Caco-2 (cell line): ENCODE measurements around the gene GTF3C4. TPM values are rescaled to one million over a fixed set of nuclear protein-coding genes. Genes with fewer than 3 reads are reported as not detected.

ENCODE experiments used
- BruUV-seq: library from RNA; stranded (reverse); fragments of 400-500 nt; replicated peaks from 2 replicates; lab custom pipeline; 2021; lab: Mats Ljungman, UMichigan
- CTCF ChIA-PET: fragments of 300-600 bp; sonication (Branson Sonifier 250); formaldehyde crosslinking; loops from one replicate; lab custom pipeline; 2022; ENCODE audit warnings: antibody characterized with exemption; lab: Charles Lee
- POLR2A ChIA-PET: fragments of 300-600 bp; sonication (Branson Sonifier 250); formaldehyde crosslinking; loops from one replicate; lab custom pipeline; 2022; ENCODE audit warnings: antibody characterized with exemption; lab: Charles Lee
- DNase-seq, 2 experiments: peaks; one replicate each; pipeline versions ENCODE4 v3.0.0 to v3.0.0-alpha.2; 2020 to 2022
- H3K27me3 ChIP-seq: replicated peaks from 2 replicates; pipeline ENCODE4 v1.6.0; 2011; ENCODE audit warnings: low read length; ENCODE audit not compliant: control insufficient read depth, insufficient read depth
- H3K36me3 ChIP-seq: 2 replicates; pipeline ENCODE4 v1.5.1; 2011; ENCODE audit warnings: low read length; ENCODE audit not compliant: control insufficient read depth, insufficient read depth
- H3K4me1 ChIP-seq: fragments of 250-450 bp; sonication (Bioruptor Pico); 2 replicates; pipeline ENCODE4 v1.5.1; 2020; ENCODE audit warnings: mild to moderate bottlenecking
- H3K4me3 ChIP-seq: 2 replicates; pipeline ENCODE4 v1.5.1; 2011; ENCODE audit warnings: low read depth, mild to moderate bottlenecking, control low read depth, low read length
- H3K9me3 ChIP-seq: fragments of 250-450 bp; sonication (Bioruptor Pico); 2 replicates; pipeline ENCODE4 v1.5.1; 2020; ENCODE audit warnings: mild to moderate bottlenecking, moderate library complexity
- H3K27ac Mint-ChIP-seq: one replicate; pipeline ENCODE4 v1.8.0; 2022; ENCODE audit warnings: mixed read lengths; ENCODE audit not compliant: unreplicated experiment
- H3K27me3 Mint-ChIP-seq: one replicate; pipeline ENCODE4 v1.8.0; 2022; ENCODE audit warnings: mixed read lengths; ENCODE audit not compliant: insufficient read depth, unreplicated experiment
- H3K36me3 Mint-ChIP-seq: one replicate; pipeline ENCODE4 v1.8.0; 2022; ENCODE audit warnings: mild to moderate bottlenecking, mixed read lengths; ENCODE audit not compliant: insufficient read depth, unreplicated experiment
- H3K4me1 Mint-ChIP-seq: one replicate; pipeline ENCODE4 v1.8.0; 2022; ENCODE audit warnings: low read depth, mixed read lengths; ENCODE audit not compliant: unreplicated experiment
- H3K4me3 Mint-ChIP-seq: one replicate; pipeline ENCODE4 v1.8.0; 2022; ENCODE audit warnings: mild to moderate bottlenecking, moderate library complexity, mixed read lengths; ENCODE audit not compliant: unreplicated experiment
- H3K9me3 Mint-ChIP-seq: one replicate; pipeline ENCODE4 v1.8.0; 2022; ENCODE audit warnings: mixed read lengths; ENCODE audit not compliant: unreplicated experiment
- CTCF ChIP-seq, 2 experiments: fragments of 200-600 bp in 1 of 2; IDR thresholded peaks; 1 replicate in 1 of 2; 2 replicates in 1 of 2; pipeline versions ENCODE4 v1.5.1 to v1.8.0; 2011 to 2022; ENCODE audit warnings: antibody characterized with exemption in 1 of 2, control low read depth in 1 of 2, inconsistent platforms in 1 of 2, low read depth in 1 of 2, low read length in 1 of 2, mild to moderate bottlenecking in 1 of 2, moderate library complexity in 1 of 2; ENCODE audit not compliant: insufficient read depth in 1 of 2, severe bottlenecking in 1 of 2, unreplicated experiment in 1 of 2
- intact Hi-C: fragments of 100-400 bp; cut with micrococcal nuclease; formaldehyde crosslinking; loops from one replicate; pipeline ENCODE4 v1.10.0; 2022; ENCODE audit not compliant: unreplicated experiment
- total RNA-seq: library from RNA; stranded (reverse); gene quantifications from 2 replicates; pipeline ENCODE4 v1.2.3, GENCODE V29; 2022

Gene GTF3C4
- total RNA-seq, 1 experiment from 2014 or later, result 23.6 TPM

- no peaks in the 10 kb centered on the region for H3K4me1 Mint-ChIP-seq
These were observed 23.5 kb upstream of the GTF3C4 start for GRCh38 chr9:132646726-132647125.

GRCh38 chr9:132647355-132647754, 22.9 kb upstream of the GTF3C4 start:
- Mint-ChIP-seq H3K36me3 (peaks cover 78% of the 10 kb centered on the region), H3K4me1 (no peaks in the 10 kb centered on the region), H3K9me3 (no peaks in the 10 kb centered on the region), H3K27ac (no peak overlapping the region), H3K4me3 (no peak overlapping the region), H3K27me3 (no peaks in the 10 kb centered on the region)
- Histone ChIP-seq H3K4me3 (no peak overlapping the region), H3K9me3 (no peaks in the 10 kb centered on the region), H3K27me3 (no peaks in the 10 kb centered on the region), H3K36me3 (peaks cover 6% of the 10 kb centered on the region), H3K4me1 (no peaks in the 10 kb centered on the region)
- POLR2A ChIA-PET, result no interaction called here
- intact Hi-C loops, result no loop called here
- CTCF ChIA-PET, result no interaction called here
- no peak for DNase-seq
- no TSS peak for BruUV-seq
- no peak for TF ChIP-seq CTCF (IDR thresholded peaks at IDR 0.05; ENCODE audit: insufficient read depth in 1 of 2, low read depth in 1 of 2, low read length in 1 of 2, severe bottlenecking in 1 of 2, unreplicated experiment in 1 of 2)

More at GRCh38 chr9:132646726-132647125, 23.5 kb upstream of the GTF3C4 start:
- Mint-ChIP-seq H3K4me3 (no peak overlapping the region), H3K36me3 (peaks cover 79% of the 10 kb centered on the region), H3K27ac (no peak overlapping the region), H3K27me3 (no peaks in the 10 kb centered on the region), H3K9me3 (no peaks in the 10 kb centered on the region)
- ChIA-PET POLR2A (no interaction called here), CTCF (no interaction called here)
- no peaks in the 10 kb centered on the region for H3K9me3 ChIP-seq
- intact Hi-C loops, result no loop called here
- H3K4me3 ChIP-seq, result no peak overlapping the region
- H3K4me1 ChIP-seq, result no peaks in the 10 kb centered on the region
- no TSS peak for BruUV-seq
- H3K27me3 ChIP-seq, result no peaks in the 10 kb centered on the region
- DNase-seq, result no peak
- no peak for TF ChIP-seq CTCF (IDR thresholded peaks at IDR 0.05; ENCODE audit: insufficient read depth in 1 of 2, low read depth in 1 of 2, low read length in 1 of 2, severe bottlenecking in 1 of 2, unreplicated experiment in 1 of 2)
- peaks cover 8% of the 10 kb centered on the region for H3K36me3 ChIP-seq

- intact Hi-C loops, result no loop called here
- Mint-ChIP-seq H3K9me3 (no peaks in the 10 kb centered on the region), H3K36me3 (peaks cover 81% of the 10 kb centered on the region), H3K27ac (no peak overlapping the region), H3K27me3 (no peaks in the 10 kb centered on the region), H3K4me3 (no peak overlapping the region), H3K4me1 (no peaks in the 10 kb centered on the region)
- DNase-seq, result no peak
- H3K36me3 ChIP-seq, result peaks cover 6% of the 10 kb centered on the region
- TF ChIP-seq CTCF (IDR thresholded peaks at IDR 0.05; ENCODE audit: insufficient read depth in 1 of 2, low read depth in 1 of 2, low read length in 1 of 2, severe bottlenecking in 1 of 2, unreplicated experiment in 1 of 2), result no peak
- H3K4me1 ChIP-seq, result no peaks in the 10 kb centered on the region
- ChIA-PET POLR2A (no interaction called here), CTCF (no interaction called here)
- no peaks in the 10 kb centered on the region for H3K9me3 ChIP-seq
- no peak overlapping the region for H3K4me3 ChIP-seq
- no peaks in the 10 kb centered on the region for H3K27me3 ChIP-seq
- BruUV-seq, result no TSS peak
These were observed 22.5 kb upstream of the GTF3C4 start for GRCh38 chr9:132647806-132648205.
